HL-60 (cell line): ENCODE measurements around the gene UBC.

Experiments
- DNase-seq, 2 experiments: peaks; one replicate each; pipeline ENCODE4 v3.0.0-alpha.2; 2010 to 2020; ENCODE audit warnings: low read depth in 1 of 2, low spot score in 1 of 2
- H3K27ac ChIP-seq: fragments of 250-450 bp; sonication (Bioruptor Pico); replicated peaks from 2 replicates; pipeline ENCODE4 v1.5.1; 2020; ENCODE audit warnings: mild to moderate bottlenecking, moderate library complexity
- H3K27me3 ChIP-seq: fragments of 250-450 bp; sonication (Bioruptor Pico); 2 replicates; pipeline ENCODE4 v1.5.1; 2021; ENCODE audit warnings: mild to moderate bottlenecking, moderate library complexity; ENCODE audit not compliant: insufficient read depth, poor library complexity, severe bottlenecking
- H3K4me3 ChIP-seq: replicated peaks from 2 replicates; pipeline ENCODE4 v1.5.1; 2011; ENCODE audit warnings: mild to moderate bottlenecking, control low read depth, low read length; ENCODE audit not compliant: insufficient read depth
- CTCF ChIP-seq: IDR thresholded peaks from one replicate; pipeline ENCODE4 v1.5.1; 2011; ENCODE audit warnings: low read length, control low read depth, inconsistent platforms; ENCODE audit not compliant: insufficient read depth
- GABPA ChIP-seq: IDR thresholded peaks from 2 replicates; pipeline ENCODE4 v1.6.1; 2012; ENCODE audit warnings: low read depth
- POLR2AphosphoS5 ChIP-seq: IDR thresholded peaks from 2 replicates; pipeline ENCODE4 v1.6.1; 2012; ENCODE audit warnings: low read depth
- REST ChIP-seq: IDR thresholded peaks from 2 replicates; pipeline ENCODE4 v1.6.1; 2012; ENCODE audit warnings: low read depth; ENCODE audit not compliant: insufficient replicate concordance
- SPI1 ChIP-seq: IDR thresholded peaks from 2 replicates; pipeline ENCODE4 v1.6.1; 2012; ENCODE audit warnings: low read depth, mild to moderate bottlenecking, borderline replicate concordance

Gene UBC

DNA sequence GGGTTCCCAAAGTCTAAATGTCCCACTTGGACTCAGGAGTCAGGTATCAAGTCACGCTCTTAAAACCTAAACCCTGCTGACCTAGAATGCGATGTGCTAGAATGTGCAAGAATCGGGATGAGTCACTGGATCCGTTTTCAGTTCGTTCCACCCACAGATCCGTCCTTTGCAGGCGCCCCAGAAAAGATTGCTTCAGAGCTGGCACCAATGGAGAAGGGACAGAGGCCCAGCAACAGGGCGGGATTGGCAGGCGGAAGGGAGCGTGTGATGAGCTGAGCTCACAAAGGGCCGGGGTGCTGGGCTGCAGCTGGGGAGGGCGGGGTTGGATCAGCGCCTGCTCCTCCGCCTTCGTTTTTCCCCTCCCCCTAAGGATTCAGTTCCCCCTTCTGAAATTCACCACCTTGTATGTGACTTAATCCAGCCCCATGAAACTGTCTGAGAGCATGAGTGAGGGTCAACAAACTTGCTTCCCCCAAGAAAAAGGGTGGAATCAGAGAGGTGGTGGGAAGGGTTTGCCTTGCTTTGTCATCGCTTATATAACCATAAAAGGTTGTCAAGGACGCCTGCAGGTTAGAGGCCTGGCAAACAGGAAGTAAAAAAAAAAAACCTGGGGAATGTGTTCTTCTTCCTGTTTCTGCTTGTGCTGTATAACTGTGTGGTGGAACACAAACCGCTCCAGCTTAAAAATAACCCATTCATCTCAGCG, 2.8 kb upstream of the UBC start:
- peak; percentile 99 to 100 for DNase-seq
- no peaks in the 10 kb centered on the region for H3K27me3 ChIP-seq
- peak overlapping the region; percentile 100 for H3K27ac ChIP-seq
- peak; percentile 74; the same call in 1 of the 2 replicates for TF ChIP-seq GABPA
- no peak for TF ChIP-seq REST
- no peak for TF ChIP-seq CTCF
- TF ChIP-seq SPI1: peak; percentile 45; the same call in 1 of the 2 replicates
- TF ChIP-seq POLR2AphosphoS5: peak; percentile 85
- no peak overlapping the region; the same call in 1 of the 2 replicates for H3K4me3 ChIP-seq

DNA sequence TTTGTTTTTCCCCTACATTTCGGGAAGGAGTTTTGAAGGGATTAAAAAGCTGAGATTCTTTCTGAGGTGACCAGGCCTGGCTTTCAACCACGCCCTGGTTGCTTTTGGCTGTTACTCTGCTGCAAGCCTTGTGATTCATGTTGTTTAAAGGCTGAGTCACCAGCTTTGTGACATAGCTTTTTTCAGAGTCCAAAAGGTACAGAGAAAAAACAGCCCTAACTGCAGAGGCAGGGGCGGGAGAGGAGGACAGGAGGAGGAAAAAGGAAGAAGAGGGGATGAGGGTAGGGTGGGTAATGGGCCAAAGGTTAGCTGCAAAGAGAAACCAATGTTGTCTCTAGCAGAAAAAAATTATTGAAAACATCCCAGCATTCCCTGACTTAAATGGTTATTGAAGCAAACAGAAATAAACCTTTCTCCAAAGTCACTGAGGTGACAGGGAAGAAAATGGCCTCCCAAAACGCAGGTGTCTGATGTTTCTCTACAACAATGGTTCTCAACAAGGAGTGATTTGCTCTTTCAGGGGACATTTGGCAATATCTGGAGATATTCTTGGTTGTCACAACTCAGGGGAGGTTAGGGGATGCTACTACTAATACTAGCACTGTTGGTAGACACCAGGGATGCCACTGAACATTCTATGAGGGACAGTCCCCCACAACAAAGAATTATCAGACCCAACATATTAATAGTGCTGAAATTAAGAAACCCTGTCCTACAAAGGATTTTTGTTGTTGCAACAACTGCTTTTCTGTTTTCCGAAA, 2.1 kb upstream of the UBC start:
- no peaks in the 10 kb centered on the region for H3K27me3 ChIP-seq
- TF ChIP-seq POLR2AphosphoS5: no peak
- TF ChIP-seq REST: no peak
- TF ChIP-seq GABPA: no peak
- peak in 1 of 2 experiments; percentile 63 for DNase-seq

GRCh38 chr12:124915239-124916236, 1.1 kb upstream of the UBC start:
- TF ChIP-seq GABPA: no peak
- no peak for TF ChIP-seq CTCF
- no peak for TF ChIP-seq POLR2AphosphoS5
- TF ChIP-seq REST: no peak
- Histone ChIP-seq H3K27ac (peak overlapping the region; percentile 100), H3K4me3 (peak overlapping the region; percentile 89), H3K27me3 (no peaks in the 10 kb centered on the region)
- DNase-seq: no peak

More for the DNA sequence above, 2.1 kb upstream of the UBC start:
- H3K27ac ChIP-seq: peak overlapping the region; percentile 100
- no peak overlapping the region for H3K4me3 ChIP-seq
